GM21526 (cell line): ENCODE data around the gene SMCR8.
A peak's percentile ranks its signal among the peaks of the same experiment; 100 is the strongest.
"Not testable (repeated sequence)": the region's sequence is repeated elsewhere in the genome, so short reads cannot be mapped to it uniquely, and the experiment has no call there.

Source experiments
- ATAC-seq: cut with Tn5 transposase; IDR thresholded peaks from one replicate; pipeline ENCODE4 v1.9.1; 2021; ENCODE audit warnings: moderate library complexity; ENCODE audit not compliant: unreplicated experiment, low FRiP score

The SMCR8 gene

GRCh38 chr17:18314731-18315561, at the start of gene SMCR8, which contains the start of gene TOP3A:
TSS of gene SMCR8 (plus strand) at chr17:18315293. CDS start at chr17:18315790, 497 bp downstream.
TSS of gene TOP3A (minus strand) at chr17:18314994. CDS start at chr17:18314778, 216 bp downstream.
- peak; percentile 72 for ATAC-seq

GRCh38 chr17:18267366-18267765, 47.7 kb upstream of the SMCR8 start:
- no peak for ATAC-seq

- no peak for ATAC-seq
Observed at GRCh38 chr17:18267927-18268711, 47.0 kb upstream of the SMCR8 start.

GRCh38 chr17:18270046-18270931, 44.8 kb upstream of the SMCR8 start:
- ATAC-seq = no peak

GRCh38 chr17:18277076-18277475, 38.0 kb upstream of the SMCR8 start:
- no peak for ATAC-seq

GRCh38 chr17:18278867-18279266, 36.2 kb upstream of the SMCR8 start:
- no peak for ATAC-seq

- ATAC-seq = no peak
Observed at GRCh38 chr17:18280249-18280648, 34.8 kb upstream of the SMCR8 start.

GRCh38 chr17:18280766-18281371, 34.2 kb upstream of the SMCR8 start:
- ATAC-seq = no peak

GRCh38 chr17:18281788-18282187, 33.3 kb upstream of the SMCR8 start:
- ATAC-seq = no peak

GRCh38 chr17:18285296-18285695, 29.8 kb upstream of the SMCR8 start:
- no peak for ATAC-seq

GRCh38 chr17:18291718-18292540, 23.2 kb upstream of the SMCR8 start:
- no peak for ATAC-seq

- not testable (repeated sequence) for ATAC-seq
Observed at GRCh38 chr17:18298061-18298460, 17.0 kb upstream of the SMCR8 start.

GRCh38 chr17:18300725-18301480, 14.2 kb upstream of the SMCR8 start:
- ATAC-seq = no peak

GRCh38 chr17:18303206-18303605, 11.9 kb upstream of the SMCR8 start:
- not testable (repeated sequence) for ATAC-seq

- no peak for ATAC-seq
Observed at GRCh38 chr17:18309202-18309601, 5.9 kb upstream of the SMCR8 start.

- no peak for ATAC-seq
Observed at GRCh38 chr17:18314059-18314730, 898 bp upstream of the SMCR8 start.

- no peak for ATAC-seq
Observed at GRCh38 chr17:18315562-18315922, 449 bp downstream of the SMCR8 start.

- no peak for ATAC-seq
Observed at GRCh38 chr17:18315961-18316360, 868 bp downstream of the SMCR8 start.
